K562 (cell line): Measurements from ENCODE around the gene GP1BB. TPM values are rescaled to one million over a fixed set of nuclear protein-coding genes. Genes with fewer than 3 reads are reported as not detected.

ENCODE experiments used
- BDP1 ChIP-seq: IDR thresholded peaks from 3 replicates; pipeline ENCODE4 v1.6.1; 2011; ENCODE audit not compliant: insufficient read length, insufficient read depth
- E2F5 ChIP-seq: sonication (generic); formaldehyde crosslinking; IDR thresholded peaks from 2 replicates; pipeline ENCODE4 v1.8.0; 2022; ENCODE audit warnings: mild to moderate bottlenecking, missing genetic modification reagents
- MCM5 ChIP-seq: fragments of 450-650 bp; IDR thresholded peaks from 2 replicates; pipeline ENCODE4 v1.6.1; 2016; ENCODE audit warnings: low read depth
- MYNN ChIP-seq, 2 experiments: sonication (generic); formaldehyde crosslinking in 1 of 2; IDR thresholded peaks; 2 replicates each; pipeline versions ENCODE4 v1.5.0 to v1.6.1; 2016 to 2020; ENCODE audit warnings: antibody characterized with exemption in 1 of 2, missing genetic modification reagents in 1 of 2
- NELFE ChIP-seq: IDR thresholded peaks from 2 replicates; pipeline ENCODE4 v1.6.1; 2011; ENCODE audit warnings: mild to moderate bottlenecking; ENCODE audit not compliant: insufficient read depth, insufficient read length
- NONO ChIP-seq, 2 experiments: fragments of 200-400 bp in 1 of 2; fragments of 450-650 bp in 1 of 2; formaldehyde crosslinking in 1 of 2; IDR thresholded peaks; 2 replicates each; pipeline ENCODE4 v1.6.1; 2017; ENCODE audit warnings: low read depth in 2 of 2, mild to moderate bottlenecking in 2 of 2, moderate library complexity in 2 of 2, low read length in 1 of 2
- NRF1 ChIP-seq, 2 experiments: fragments of 450-650 bp; IDR thresholded peaks in 1 of 2; conservative IDR thresholded peaks in 1 of 2; 2 replicates each; pipeline ENCODE4 v1.6.1; 2014; ENCODE audit warnings: mild to moderate bottlenecking in 2 of 2
- POLR2AphosphoS2 ChIP-seq: IDR thresholded peaks from 2 replicates; pipeline ENCODE4 v1.6.1; 2012; ENCODE audit warnings: low read length, improper control_type of control experiment
- PURB ChIP-seq: sonication (generic); formaldehyde crosslinking; IDR thresholded peaks from 2 replicates; pipeline ENCODE4 v1.9.0; 2021; ENCODE audit warnings: low read depth, mild to moderate bottlenecking, missing genetic modification reagents
- TARDBP ChIP-seq: fragments of 450-650 bp; IDR thresholded peaks from 2 replicates; pipeline ENCODE4 v1.6.1; 2016
- ZNF280B ChIP-seq: fragments of 250-450 bp; sonication (Bioruptor Pico); IDR thresholded peaks from 2 replicates; pipeline ENCODE4 v1.5.1; 2021; ENCODE audit warnings: mild to moderate bottlenecking
- ZNF407 ChIP-seq: fragments of 450-650 bp; IDR thresholded peaks from 2 replicates; pipeline ENCODE4 v1.6.1; 2016; ENCODE audit warnings: low read depth
- ZNF75A ChIP-seq: fragments of 450-650 bp; formaldehyde crosslinking; IDR thresholded peaks from 2 replicates; pipeline ENCODE4 v1.4.0; 2020; ENCODE audit warnings: mild to moderate bottlenecking
- polyA plus RNA-seq, 8 experiments: library from polyadenylated mRNA; depleted of rRNA in 4 of 8; stranded (reverse) in 5 of 8; unstranded in 3 of 8; fragments of >200 nt; fragmentation: Nextera tagmentation in 2 of 8; fragmentation: Illumina TruSeq in 1 of 8; extraction: Ambion mirVana in 2 of 8; extraction: Trizol in 1 of 8; gene quantifications; 2 replicates each; pipeline versions ENCODE4 v1.2.1 to v1.2.3, GENCODE V29; 2011 to 2014; ENCODE audit warnings: inconsistent platforms in 1 of 8, missing spikeins in 1 of 8
- total RNA-seq, 7 experiments: library from RNA; depleted of rRNA in 6 of 7; stranded (reverse); fragments of >200 nt in 6 of 7; fragmentation: Illumina TruSeq in 2 of 7; extraction: Trizol in 2 of 7; gene quantifications; 2 replicates each; pipeline versions ENCODE4 v1.2.1 to v1.2.3, GENCODE V29; 2011 to 2021; ENCODE audit warnings: low replicate concordance in 1 of 7
- TF ChIP-seq, protein P1 (sequence below): IDR thresholded peaks from 3 replicates; pipeline ENCODE4 v1.6.1; 2011; ENCODE audit warnings: borderline replicate concordance, mild to moderate bottlenecking; ENCODE audit not compliant: insufficient read length, insufficient read depth

GP1BB gene
- total and polyA plus RNA-seq, 9 of the 15 experiments (the other 6 are each of a cell fraction or from before 2014, with no cell fraction given), result 0.69 to 162 (median 2.8) TPM

DNA sequence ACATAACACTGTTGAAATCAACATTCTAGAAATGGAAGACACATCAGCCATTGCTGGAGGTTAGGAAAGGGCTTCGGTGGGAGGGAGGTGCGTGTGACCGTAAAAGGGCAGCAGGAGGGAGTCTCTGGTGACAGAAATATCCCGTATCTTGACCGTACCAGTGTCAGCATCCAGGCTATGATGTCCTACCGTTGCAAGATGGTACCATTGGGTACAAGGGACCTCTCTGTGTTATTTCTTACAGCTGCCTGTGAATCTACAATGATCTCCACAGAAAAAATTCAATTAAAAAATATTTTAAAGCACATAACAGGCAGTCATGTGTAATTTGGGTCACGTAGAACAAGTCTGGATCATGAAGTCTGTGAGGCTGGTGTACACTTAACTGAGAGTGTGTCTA, 36.4 kb upstream of the GP1BB start (continued):
- TF ChIP-seq ZNF280B, result no peak
- no peak for TF ChIP-seq MYNN (IDR thresholded peaks at IDR 0.05)
- TF ChIP-seq MYNN (CRISPR knock-in tag; IDR thresholded peaks at IDR 0.05), result no peak
- TF ChIP-seq POLR2AphosphoS2, result no peak
- TF ChIP-seq, protein P1, sequence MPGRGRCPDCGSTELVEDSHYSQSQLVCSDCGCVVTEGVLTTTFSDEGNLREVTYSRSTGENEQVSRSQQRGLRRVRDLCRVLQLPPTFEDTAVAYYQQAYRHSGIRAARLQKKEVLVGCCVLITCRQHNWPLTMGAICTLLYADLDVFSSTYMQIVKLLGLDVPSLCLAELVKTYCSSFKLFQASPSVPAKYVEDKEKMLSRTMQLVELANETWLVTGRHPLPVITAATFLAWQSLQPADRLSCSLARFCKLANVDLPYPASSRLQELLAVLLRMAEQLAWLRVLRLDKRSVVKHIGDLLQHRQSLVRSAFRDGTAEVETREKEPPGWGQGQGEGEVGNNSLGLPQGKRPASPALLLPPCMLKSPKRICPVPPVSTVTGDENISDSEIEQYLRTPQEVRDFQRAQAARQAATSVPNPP, result no peak
- TF ChIP-seq PURB (CRISPR knock-in tag), result 0 out of 2 replicates have a peak, but pooled peaks have one; percentile 91
- no peak for TF ChIP-seq ZNF407
- no peak for TF ChIP-seq E2F5 (CRISPR knock-in tag)
- TF ChIP-seq BDP1, result no peak
- no peak for TF ChIP-seq ZNF75A
- TF ChIP-seq NELFE, result no peak
- TF ChIP-seq NONO (IDR thresholded peaks at IDR 0.05; ENCODE audit: low read depth in 2 of 2, low read length in 1 of 2), result no peak
- no peak for TF ChIP-seq MCM5
- TF ChIP-seq TARDBP, result no peak
- 0 out of 4 replicates have a peak, but pooled peaks of 1 of the 2 experiments have one; percentile 10 for TF ChIP-seq NRF1 (conservative IDR thresholded peaks at IDR 0.05 in 1 of 2, IDR thresholded peaks at IDR 0.05 in 1 of 2)
